BJ (cell line): ENCODE results near the gene SUOX. TPM values are rescaled to one million over a fixed set of nuclear protein-coding genes. Genes with fewer than 3 reads are reported as not detected.

ENCODE experiments used
- CTCF ChIA-PET: fragments of 350-600 bp; formaldehyde crosslinking; extraction: SDS; loops from one replicate; lab custom pipeline; 2021; ENCODE audit warnings: antibody characterized with exemption, inconsistent platforms; lab: Yijun Ruan, JAX
- POLR2A ChIA-PET: fragments of 300-600 bp; sonication (Branson Sonifier 250); formaldehyde crosslinking; extraction: SDS; loops from one replicate; lab custom pipeline; 2021; ENCODE audit warnings: antibody characterized with exemption; lab: Charles Lee
- DNase-seq: peaks from one replicate; pipeline ENCODE4 v3.0.0-alpha.2; 2011; ENCODE audit warnings: low read depth
- H3K27me3 ChIP-seq: 2 replicates; pipeline ENCODE4 v1.6.0; 2011; ENCODE audit warnings: low read length; ENCODE audit not compliant: control insufficient read depth, insufficient read depth
- H3K36me3 ChIP-seq: 2 replicates; pipeline ENCODE4 v1.5.1; 2011; ENCODE audit warnings: low read length; ENCODE audit not compliant: control insufficient read depth, insufficient read depth
- H3K4me3 ChIP-seq: 2 replicates; pipeline ENCODE4 v1.5.1; 2011; ENCODE audit warnings: low read depth, mild to moderate bottlenecking, control low read depth, low read length
- CTCF ChIP-seq: IDR thresholded peaks from 2 replicates; pipeline ENCODE4 v1.5.1; 2011; ENCODE audit warnings: low read depth, mild to moderate bottlenecking, control low read depth, inconsistent platforms, low read length, moderate library complexity; ENCODE audit not compliant: insufficient read depth
- polyA plus RNA-seq: library from polyadenylated mRNA; depleted of rRNA; stranded (reverse); fragments of >200 nt; gene quantifications from 2 replicates; pipeline ENCODE4 v1.2.3, GENCODE V29; 2011

SUOX gene
- polyA plus RNA-seq, 1 experiment: 22.3 TPM

- Histone ChIP-seq H3K36me3 (no peaks in the 10 kb centered on the region; the same call in 1 of the 2 replicates), H3K27me3 (no peaks in the 10 kb centered on the region), H3K4me3 (no peak overlapping the region)
- TF ChIP-seq CTCF: no peak
- POLR2A ChIA-PET: no interaction called here
- CTCF ChIA-PET: interaction anchor here (0.6 to 1.7 kb wide), 2 partner anchors 14 to 25 kb away, joined by 3 to 4 read pairs; no protein-coding TSS in a partner anchor
- no peak for DNase-seq
Measured at GRCh38 chr12:55970775-55971174, 26.3 kb upstream of the SUOX start.

GRCh38 chr12:55972042-55972441, 25.0 kb upstream of the SUOX start:
- POLR2A ChIA-PET: no interaction called here
- Histone ChIP-seq H3K27me3 (no peaks in the 10 kb centered on the region), H3K4me3 (no peak overlapping the region), H3K36me3 (no peaks in the 10 kb centered on the region; the same call in 1 of the 2 replicates)
- CTCF ChIA-PET: no interaction called here
- TF ChIP-seq CTCF: no peak
- peak; percentile 59 for DNase-seq

GRCh38 chr12:55972456-55972855, 24.6 kb upstream of the SUOX start:
- POLR2A ChIA-PET: no interaction called here
- H3K36me3 ChIP-seq: no peaks in the 10 kb centered on the region; the same call in 1 of the 2 replicates
- DNase-seq: no peak
- H3K27me3 ChIP-seq: no peaks in the 10 kb centered on the region
- H3K4me3 ChIP-seq: peak overlapping the region; percentile 49
- CTCF ChIA-PET: no interaction called here
- no peak for TF ChIP-seq CTCF

GRCh38 chr12:55972911-55973598, 24.0 kb upstream of the SUOX start:
- Histone ChIP-seq H3K27me3 (no peaks in the 10 kb centered on the region), H3K36me3 (no peaks in the 10 kb centered on the region; the same call in 1 of the 2 replicates), H3K4me3 (peak overlapping the region; percentile 49)
- ChIA-PET CTCF (interaction anchor here (0.6 to 2.3 kb wide), 8 partner anchors 12 to 234 kb away, joined by 3 to 11 read pairs (median 5); partner anchors contain the start of gene DNAJC14), POLR2A (interaction anchor here (0.5 to 0.9 kb wide), 5 partner anchors 12 to 1666 kb away, joined by 3 to 4 read pairs (median 3); partner anchors contain the start of gene RNF41)
- TF ChIP-seq CTCF: no peak
- no peak for DNase-seq

GRCh38 chr12:55973599-55974307, 23.3 kb upstream of the SUOX start, which contains the start of gene RAB5B:
TSS of gene RAB5B (plus strand) at chr12:55974078. CDS start at chr12:55986961, 12,883 bp downstream.
- peak; percentile 100 for DNase-seq
- H3K36me3 ChIP-seq: no peaks in the 10 kb centered on the region; the same call in 1 of the 2 replicates
- peak; percentile 24; the same call in 1 of the 2 replicates for TF ChIP-seq CTCF
- ChIA-PET POLR2A (interaction anchor here (0.5 to 0.9 kb wide), 6 partner anchors 11 to 1667 kb away, joined by 3 to 4 read pairs (median 4); partner anchors contain the start of gene RNF41), CTCF (interaction anchor here (0.6 to 2.3 kb wide), 12 partner anchors 11 to 235 kb away, joined by 3 to 11 read pairs (median 4); partner anchors contain the start of gene DNAJC14)
- peak within 1 kb of the TSS; percentile 98 for H3K4me3 ChIP-seq
- H3K27me3 ChIP-seq: no peaks in the 10 kb centered on the region
